H9 (cell line): ENCODE data around the gene IQSEC2. TPM values are rescaled to one million over a fixed set of nuclear protein-coding genes. Genes with fewer than 3 reads are reported as not detected.
A peak's percentile ranks its signal among the peaks of the same experiment; 100 is the strongest.

ENCODE experiments used
- DNase-seq: peaks from one replicate; pipeline ENCODE4 v3.0.0-alpha.2; 2017
- H2AFZ ChIP-seq: one replicate; pipeline ENCODE4 v1.6.1; 2013; ENCODE audit warnings: mild to moderate bottlenecking, low read length, control low read depth, moderate library complexity
- H2AK5ac ChIP-seq: 2 replicates; pipeline ENCODE4 v1.6.1; 2013; ENCODE audit warnings: low read length, control low read depth, mixed read lengths; ENCODE audit not compliant: insufficient read length
- H2BK120ac ChIP-seq: one replicate; pipeline ENCODE4 v1.6.1; 2013; ENCODE audit warnings: low read depth, mild to moderate bottlenecking, low read length, control low read depth, inconsistent platforms; ENCODE audit not compliant: poor library complexity, severe bottlenecking
- H2BK12ac ChIP-seq: 2 replicates; pipeline ENCODE4 v1.6.1; 2013; ENCODE audit warnings: low read length, control low read depth, mixed read lengths, low read depth; ENCODE audit not compliant: insufficient read length
- H2BK15ac ChIP-seq: 2 replicates; pipeline ENCODE4 v1.6.1; 2013; ENCODE audit warnings: low read depth, low read length, control low read depth
- H2BK20ac ChIP-seq: one replicate; pipeline ENCODE4 v1.6.1; 2013; ENCODE audit warnings: low read depth, mild to moderate bottlenecking, low read length, control low read depth, inconsistent platforms; ENCODE audit not compliant: poor library complexity, severe bottlenecking
- H2BK5ac ChIP-seq: 2 replicates; pipeline ENCODE4 v1.6.1; 2013; ENCODE audit warnings: low read length, control low read depth, mixed read lengths; ENCODE audit not compliant: insufficient read length
- H3K14ac ChIP-seq: 2 replicates; pipeline ENCODE4 v1.6.1; 2013; ENCODE audit warnings: low read length, control low read depth; ENCODE audit not compliant: insufficient read depth
- H3K18ac ChIP-seq: 2 replicates; pipeline ENCODE4 v1.6.1; 2013; ENCODE audit warnings: low read depth, mild to moderate bottlenecking, mixed read lengths, low read length, control low read depth; ENCODE audit not compliant: insufficient read length
- H3K23ac ChIP-seq: 2 replicates; pipeline ENCODE4 v1.6.1; 2013; ENCODE audit warnings: low read length, control low read depth, mixed read lengths, low read depth; ENCODE audit not compliant: insufficient read length
- H3K23me2 ChIP-seq: 2 replicates; pipeline ENCODE4 v1.6.1; 2013; ENCODE audit warnings: low read depth, mild to moderate bottlenecking, mixed read lengths, low read length, control low read depth; ENCODE audit not compliant: insufficient read length, poor library complexity, severe bottlenecking
- H3K27ac ChIP-seq: 2 replicates; pipeline ENCODE4 v1.5.1; 2013; ENCODE audit warnings: low read length, control low read depth, mixed read lengths, low read depth; ENCODE audit not compliant: insufficient read length
- H3K27me3 ChIP-seq: 2 replicates; pipeline ENCODE4 v1.6.1; 2013; ENCODE audit warnings: low read length, control low read depth, inconsistent platforms; ENCODE audit not compliant: insufficient read depth
- H3K4ac ChIP-seq: 2 replicates; pipeline ENCODE4 v1.6.1; 2013; ENCODE audit warnings: low read depth, mild to moderate bottlenecking, control low read depth, inconsistent platforms, low read length, moderate library complexity
- H3K4me1 ChIP-seq: 2 replicates; pipeline ENCODE4 v1.6.1; 2013; ENCODE audit warnings: low read length, control low read depth, inconsistent platforms; ENCODE audit not compliant: insufficient read depth
- H3K4me2 ChIP-seq: 2 replicates; pipeline ENCODE4 v1.6.1; 2013; ENCODE audit warnings: low read length, control low read depth, mixed read lengths; ENCODE audit not compliant: insufficient read length, insufficient read depth
- H3K56ac ChIP-seq: 2 replicates; pipeline ENCODE4 v1.6.1; 2013; ENCODE audit warnings: low read depth, mild to moderate bottlenecking, mixed read lengths, low read length, control low read depth; ENCODE audit not compliant: insufficient read length
- H3K79me1 ChIP-seq: 2 replicates; pipeline ENCODE4 v1.6.1; 2013; ENCODE audit warnings: low read depth, mild to moderate bottlenecking, moderate library complexity, low read length, control low read depth, inconsistent platforms; ENCODE audit not compliant: insufficient read depth, poor library complexity, severe bottlenecking
- H3K79me2 ChIP-seq: 2 replicates; pipeline ENCODE4 v1.6.1; 2013; ENCODE audit warnings: low read length, control low read depth, inconsistent platforms; ENCODE audit not compliant: insufficient read depth
- H3K9ac ChIP-seq: 2 replicates; pipeline ENCODE4 v1.6.1; 2013; ENCODE audit warnings: low read length, control low read depth, mixed read lengths; ENCODE audit not compliant: insufficient read length; ENCODE audit errors: extremely low read depth
- H3K9me3 ChIP-seq: one replicate; pipeline ENCODE4 v1.6.1; 2013; ENCODE audit warnings: low read depth, low read length, inconsistent platforms; ENCODE audit not compliant: control insufficient read depth
- H3T11ph ChIP-seq: one replicate; pipeline ENCODE4 v1.6.1; 2013; ENCODE audit warnings: mild to moderate bottlenecking, low read length, control low read depth, inconsistent platforms
- H4K20me1 ChIP-seq: one replicate; pipeline ENCODE4 v1.6.1; 2013; ENCODE audit not compliant: control insufficient read depth, insufficient read length, insufficient read depth
- H4K5ac ChIP-seq: 2 replicates; pipeline ENCODE4 v1.6.1; 2013; ENCODE audit warnings: low read depth, mild to moderate bottlenecking, mixed read lengths, low read length, control low read depth; ENCODE audit not compliant: insufficient read length
- H4K8ac ChIP-seq: replicated peaks from 2 replicates; pipeline ENCODE4 v1.6.1; 2013; ENCODE audit warnings: low read length, control low read depth, mixed read lengths, low read depth; ENCODE audit not compliant: insufficient read length
- H4K91ac ChIP-seq: 2 replicates; pipeline ENCODE4 v1.6.1; 2013; ENCODE audit warnings: low read depth, mild to moderate bottlenecking, moderate library complexity, mixed read lengths, low read length, control low read depth; ENCODE audit not compliant: insufficient read length
- H3K27ac Mint-ChIP-seq, 3 experiments: 2 replicates in 2 of 3; 3 replicates in 1 of 3; pipeline ENCODE4 v1.8.0; 2020 to 2021; ENCODE audit warnings: mixed read lengths in 3 of 3, mild to moderate bottlenecking in 1 of 3, moderate library complexity in 1 of 3
- H3K27me3 Mint-ChIP-seq: 2 replicates; pipeline ENCODE4 v1.8.0; 2021; ENCODE audit warnings: low read depth, mild to moderate bottlenecking, moderate library complexity, mixed read lengths
- H3K36me3 Mint-ChIP-seq, 3 experiments: 2 replicates in 2 of 3; 3 replicates in 1 of 3; pipeline ENCODE4 v1.8.0; 2020 to 2021; ENCODE audit warnings: low read depth in 3 of 3, mixed read lengths in 3 of 3; ENCODE audit not compliant: insufficient read depth in 1 of 3
- H3K4me1 Mint-ChIP-seq, 2 experiments: 2 replicates each; pipeline ENCODE4 v1.8.0; 2020; ENCODE audit warnings: mixed read lengths in 2 of 2
- H3K4me3 Mint-ChIP-seq, 2 experiments: 2 replicates in 1 of 2; 3 replicates in 1 of 2; pipeline ENCODE4 v1.8.0; 2020 to 2021; ENCODE audit warnings: mild to moderate bottlenecking in 2 of 2, mixed read lengths in 2 of 2, moderate library complexity in 1 of 2
- H3K9me3 Mint-ChIP-seq, 2 experiments: 2 replicates in 1 of 2; 3 replicates in 1 of 2; pipeline ENCODE4 v1.8.0; 2020; ENCODE audit warnings: mild to moderate bottlenecking in 2 of 2, mixed read lengths in 2 of 2, moderate library complexity in 1 of 2
- CTCF ChIP-seq: fragments of 200-600 bp; sonication (generic); conservative IDR thresholded peaks from 3 replicates; pipeline ENCODE4 v1.8.0; 2021; ENCODE audit warnings: antibody characterized with exemption, mild to moderate bottlenecking
- WGBS: extraction: QIAGEN DNeasy Blood & Tissue Kit; methylation state at CpG from one replicate; pipeline ENCODE4 v1.1.7; 2013; ENCODE audit warnings: missing lambda C conversion rate, low lambda C conversion rate, mixed read lengths; ENCODE audit not compliant: insufficient read length; ENCODE audit errors: extremely low coverage; 5-methylcytosine and 5-hydroxymethylcytosine counted together
- total RNA-seq: library from RNA; stranded (reverse); gene quantifications from 2 replicates; pipeline ENCODE4 v1.2.1, GENCODE V29; 2021

The IQSEC2 gene
- total RNA-seq, 1 experiment from 2014 or later: 7.0 TPM

GRCh38 chrX:53260836-53261235, 20.5 kb downstream of the IQSEC2 start:
- Mint-ChIP-seq H3K9me3 (peaks cover 79% of the 10 kb centered on the region in 2 experiments), H3K4me3 (no peak overlapping the region), H3K4me1 (peaks cover 7 to 12% of the 10 kb centered on the region in 2 experiments), H3K27ac (peak overlapping the region in 1 of 3 experiments; percentile 76; a peak in 1 of 7 replicates), H3K27me3 (no peaks in the 10 kb centered on the region; the same call in none of the 2 replicates), H3K36me3 (peaks cover 10 to 19% (median 11%) of the 10 kb centered on the region in 3 experiments; a peak in 6 of 7 replicates)
- Histone ChIP-seq H2BK12ac (no peak overlapping the region), H4K91ac (no peak overlapping the region), H4K5ac (no peak overlapping the region), H3K79me2 (no peaks in the 10 kb centered on the region), H3K27ac (no peak overlapping the region), H3K9ac (no peak overlapping the region), H2BK20ac (no peak overlapping the region), H2AK5ac (no peak overlapping the region), H3K4me1 (no peaks in the 10 kb centered on the region; the same call in 1 of the 2 replicates), H3K9me3 (peaks cover 16% of the 10 kb centered on the region), H4K20me1 (no peaks in the 10 kb centered on the region), H3K27me3 (no peaks in the 10 kb centered on the region), H3K56ac (no peak overlapping the region), H3K18ac (no peak overlapping the region), H2BK15ac (no peak overlapping the region), H3K79me1 (no peaks in the 10 kb centered on the region), H3K4ac (no peak overlapping the region), H3K23me2 (no peaks in the 10 kb centered on the region), H3T11ph (no peak overlapping the region), H2AFZ (no peak overlapping the region), H3K4me2 (no peak overlapping the region), H3K14ac (no peak overlapping the region), H3K23ac (no peak overlapping the region), H2BK5ac (no peak overlapping the region), H2BK120ac (no peak overlapping the region), H4K8ac (no peak overlapping the region)
- TF ChIP-seq CTCF: no peak
- DNase-seq: no peak
- no CpG with 5 or more reads among the region's 7 CpGs for WGBS
